Cardiac muscle cell (in vitro differentiated cells and primary cell): ENCODE results near the gene PPIL6. TPM values are rescaled to one million over a fixed set of nuclear protein-coding genes. Genes with fewer than 3 reads are reported as not detected.

Experiments
- DNase-seq, 2 donors: peaks; one replicate each; pipeline versions ENCODE4 v3.0.0 to v3.0.0-alpha.2; 2010 to 2017; ENCODE audit warnings: low read depth in 1 of 2, low spot score in 1 of 2
- H3K27ac ChIP-seq: fragments of 200-600 bp; sonication (generic); 2 replicates; pipeline ENCODE4 v1.5.1; 2016
- H3K27me3 ChIP-seq: fragments of 200-600 bp; sonication (generic); 2 replicates; pipeline ENCODE4 v1.6.0; 2016; ENCODE audit warnings: control low read depth
- H3K36me3 ChIP-seq: fragments of 200-600 bp; sonication (generic); 2 replicates; pipeline ENCODE4 v1.5.1; 2016; ENCODE audit warnings: control low read depth
- H3K4me1 ChIP-seq: fragments of 200-600 bp; sonication (generic); 2 replicates; pipeline ENCODE4 v1.8.1; 2017; ENCODE audit warnings: low read depth, mild to moderate bottlenecking, mixed run types
- H3K4me3 ChIP-seq: fragments of 200-600 bp; sonication (generic); 2 replicates; pipeline ENCODE4 v1.5.1; 2016; ENCODE audit warnings: mild to moderate bottlenecking
- H3K9me3 ChIP-seq: fragments of 200-600 bp; sonication (generic); 2 replicates; pipeline ENCODE4 v1.5.1; 2017; ENCODE audit warnings: low read depth, mild to moderate bottlenecking, control low read depth
- polyA plus RNA-seq: library from polyadenylated mRNA; unstranded; fragments of >200 nt; fragmentation: Nextera tagmentation; extraction: Ambion mirVana; gene quantifications from 2 replicates; pipeline ENCODE4 v1.2.1, GENCODE V29; 2016
- total RNA-seq: library from RNA; depleted of rRNA; stranded (reverse); fragments of >200 nt; gene quantifications from 2 replicates; pipeline ENCODE4 v1.2.3, GENCODE V29; 2016
- TF ChIP-seq, protein P1 (sequence below): IDR thresholded peaks from 2 replicates; pipeline ENCODE4 v1.5.1; 2012; ENCODE audit warnings: low read depth, mild to moderate bottlenecking, low read length

PPIL6 gene
- total and polyA plus RNA-seq, 2 experiments from 2014 or later: 7.3 to 8.7 TPM

DNA sequence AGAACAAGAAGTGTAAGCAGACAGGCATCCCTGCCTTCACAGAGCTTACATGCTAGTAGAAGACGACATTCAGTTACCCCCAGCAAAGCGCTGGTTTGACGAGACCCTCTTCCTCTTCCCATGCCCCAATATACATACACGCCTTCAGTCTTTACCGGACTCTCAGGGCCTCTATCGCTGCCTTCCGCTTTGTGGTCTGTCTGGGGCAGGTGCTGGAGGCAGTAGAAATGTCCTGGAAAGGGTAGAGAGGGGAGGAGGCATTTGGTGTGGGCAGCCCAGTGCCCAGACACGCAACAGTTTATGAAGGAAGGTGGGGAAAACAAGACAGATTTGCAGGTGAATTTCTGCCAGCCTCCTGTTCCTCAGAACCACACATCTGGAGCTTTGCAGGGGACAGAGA, 6.1 kb upstream of the PPIL6 start:
- Histone ChIP-seq H3K9me3 (no peaks in the 10 kb centered on the region), H3K27me3 (no peaks in the 10 kb centered on the region), H3K4me3 (no peak overlapping the region), H3K4me1 (peaks cover 4% of the 10 kb centered on the region), H3K36me3 (no peaks in the 10 kb centered on the region), H3K27ac (no peak overlapping the region)
- TF ChIP-seq, protein P1, sequence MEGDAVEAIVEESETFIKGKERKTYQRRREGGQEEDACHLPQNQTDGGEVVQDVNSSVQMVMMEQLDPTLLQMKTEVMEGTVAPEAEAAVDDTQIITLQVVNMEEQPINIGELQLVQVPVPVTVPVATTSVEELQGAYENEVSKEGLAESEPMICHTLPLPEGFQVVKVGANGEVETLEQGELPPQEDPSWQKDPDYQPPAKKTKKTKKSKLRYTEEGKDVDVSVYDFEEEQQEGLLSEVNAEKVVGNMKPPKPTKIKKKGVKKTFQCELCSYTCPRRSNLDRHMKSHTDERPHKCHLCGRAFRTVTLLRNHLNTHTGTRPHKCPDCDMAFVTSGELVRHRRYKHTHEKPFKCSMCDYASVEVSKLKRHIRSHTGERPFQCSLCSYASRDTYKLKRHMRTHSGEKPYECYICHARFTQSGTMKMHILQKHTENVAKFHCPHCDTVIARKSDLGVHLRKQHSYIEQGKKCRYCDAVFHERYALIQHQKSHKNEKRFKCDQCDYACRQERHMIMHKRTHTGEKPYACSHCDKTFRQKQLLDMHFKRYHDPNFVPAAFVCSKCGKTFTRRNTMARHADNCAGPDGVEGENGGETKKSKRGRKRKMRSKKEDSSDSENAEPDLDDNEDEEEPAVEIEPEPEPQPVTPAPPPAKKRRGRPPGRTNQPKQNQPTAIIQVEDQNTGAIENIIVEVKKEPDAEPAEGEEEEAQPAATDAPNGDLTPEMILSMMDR: no peak
- no peak for DNase-seq

DNA sequence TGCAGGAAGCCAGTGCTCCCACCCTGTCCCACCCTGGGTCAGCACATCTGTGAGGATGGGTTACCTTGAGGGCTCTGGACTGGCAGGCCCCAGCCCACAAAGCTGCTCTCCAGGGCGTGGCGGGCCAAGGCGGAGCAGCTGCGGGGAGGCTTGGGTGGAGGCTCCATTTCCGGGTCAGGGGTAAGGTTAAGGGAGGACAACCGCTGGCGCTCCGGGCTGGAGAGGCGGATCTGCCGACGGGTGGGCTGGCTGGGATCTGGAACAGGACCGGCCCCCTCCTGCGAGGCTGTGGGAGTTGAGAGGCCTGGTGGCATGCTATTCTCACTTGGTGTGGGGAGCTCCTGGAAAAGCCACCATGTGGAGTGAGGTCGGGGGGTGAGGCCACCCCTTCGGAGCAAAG, 5.6 kb upstream of the PPIL6 start:
- TF ChIP-seq, protein P1: no peak
- Histone ChIP-seq H3K27me3 (no peaks in the 10 kb centered on the region), H3K9me3 (no peaks in the 10 kb centered on the region), H3K36me3 (no peaks in the 10 kb centered on the region), H3K4me1 (peaks cover 6% of the 10 kb centered on the region), H3K4me3 (no peak overlapping the region), H3K27ac (no peak overlapping the region)
- DNase-seq: no peak

DNA sequence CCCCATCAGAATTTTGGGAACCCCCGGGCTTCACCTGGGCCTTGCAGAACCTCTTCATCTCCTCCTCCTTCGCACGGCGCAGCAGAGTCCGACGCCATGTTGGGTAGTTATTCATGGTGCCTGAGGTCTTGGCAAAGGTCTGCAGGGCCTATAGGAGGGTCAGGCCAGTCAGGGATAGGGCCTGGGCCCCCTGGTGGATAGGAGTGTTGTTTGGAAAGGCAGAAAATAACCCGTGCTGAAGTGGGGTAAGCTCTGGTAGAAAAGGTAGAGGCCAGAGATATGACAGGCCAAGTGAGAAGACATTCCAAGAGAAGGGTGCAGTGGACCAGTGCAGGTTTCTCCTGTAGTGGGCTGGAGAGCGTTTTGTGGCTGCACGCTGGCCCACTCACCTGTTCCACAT, 5.0 kb upstream of the PPIL6 start:
- H3K4me3 ChIP-seq: no peak overlapping the region
- no peak for DNase-seq
- TF ChIP-seq, protein P1: peak; percentile 18
- H3K4me1 ChIP-seq: peaks cover 6% of the 10 kb centered on the region
- H3K36me3 ChIP-seq: no peaks in the 10 kb centered on the region
- H3K27me3 ChIP-seq: no peaks in the 10 kb centered on the region
- H3K27ac ChIP-seq: no peak overlapping the region
- H3K9me3 ChIP-seq: no peaks in the 10 kb centered on the region

DNA sequence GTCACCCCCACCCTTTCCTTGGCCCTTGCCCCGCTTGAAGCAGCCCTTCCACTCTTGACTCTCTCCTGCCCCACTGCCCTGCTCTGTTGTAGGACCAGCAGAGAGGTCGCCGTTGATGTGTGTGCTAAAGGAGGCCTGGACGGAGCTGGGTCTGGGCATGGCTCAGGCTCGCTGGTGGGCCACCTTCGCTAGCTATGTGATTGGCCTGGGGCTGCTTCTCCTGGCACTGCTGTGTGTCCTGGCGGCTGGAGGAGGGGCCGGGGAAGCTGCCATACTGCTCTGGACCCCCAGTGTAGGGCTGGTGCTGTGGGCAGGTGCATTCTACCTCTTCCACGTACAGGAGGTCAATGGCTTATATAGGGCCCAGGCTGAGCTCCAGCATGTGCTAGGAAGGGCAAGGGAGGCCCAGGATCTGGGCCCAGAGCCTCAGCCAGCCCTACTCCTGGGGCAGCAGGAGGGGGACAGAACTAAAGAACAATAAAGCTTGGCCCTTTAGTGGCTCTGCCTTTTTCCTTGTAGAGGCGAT, 3.1 kb upstream of the PPIL6 start:
- Histone ChIP-seq H3K4me3 (no peak overlapping the region), H3K27me3 (no peaks in the 10 kb centered on the region), H3K9me3 (no peaks in the 10 kb centered on the region), H3K4me1 (peaks cover 6% of the 10 kb centered on the region), H3K36me3 (no peaks in the 10 kb centered on the region), H3K27ac (no peak overlapping the region)
- DNase-seq: no peak
- TF ChIP-seq, protein P1: no peak

DNA sequence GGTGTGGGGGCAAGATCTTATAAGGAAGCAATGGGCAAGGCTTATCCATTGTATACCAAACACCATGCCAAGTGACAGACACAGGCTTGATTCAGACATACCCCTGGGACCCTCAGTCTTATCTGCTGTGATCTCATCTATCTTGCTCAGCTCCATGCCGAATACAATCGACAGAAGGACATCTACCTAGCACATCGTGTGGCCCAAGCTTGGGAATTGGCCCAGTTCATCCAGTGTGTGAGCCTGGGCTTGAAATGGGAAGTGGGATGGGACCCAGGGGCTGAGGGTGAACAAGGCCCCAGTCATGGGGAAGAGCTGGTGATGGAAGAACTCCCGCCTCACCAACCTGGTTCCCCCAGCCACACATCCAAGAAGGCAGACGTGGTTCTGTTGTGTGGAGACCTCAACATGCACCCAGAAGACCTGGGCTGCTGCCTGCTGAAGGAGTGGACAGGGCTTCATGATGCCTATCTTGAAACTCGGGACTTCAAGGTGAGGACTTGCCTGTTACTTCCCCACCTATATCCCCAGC, 2.0 kb upstream of the PPIL6 start:
- Histone ChIP-seq H3K27me3 (no peaks in the 10 kb centered on the region), H3K27ac (no peak overlapping the region), H3K4me3 (no peak overlapping the region), H3K4me1 (peaks cover 6% of the 10 kb centered on the region), H3K36me3 (no peaks in the 10 kb centered on the region), H3K9me3 (no peaks in the 10 kb centered on the region)
- no peak for DNase-seq
- TF ChIP-seq, protein P1: no peak
